Esophagus muscularis mucosa (tissue), 4 donors: ENCODE results near the gene MAP9. TPM values are rescaled to one million over a fixed set of nuclear protein-coding genes. Genes with fewer than 3 reads are reported as not detected.
A peak's percentile ranks its signal among the peaks of the same experiment; 100 is the strongest.

ENCODE experiments used
- DNase-seq: peaks from one replicate; pipeline ENCODE4 v3.0.0-alpha.2; 2017; ENCODE audit errors: extremely low spot score
- H3K27ac ChIP-seq, 4 donors: fragments of 200-600 bp; sonication (generic); replicated peaks in 1 of 4; 1 replicate in 3 of 4; 2 replicates in 1 of 4; pipeline ENCODE4 v1.5.1; 2016 to 2019; ENCODE audit warnings: mild to moderate bottlenecking in 1 of 4
- H3K27me3 ChIP-seq, 4 donors: fragments of 200-600 bp; sonication (generic); one replicate each; pipeline versions ENCODE4 v1.5.1 to v1.6.0; 2016 to 2019
- H3K36me3 ChIP-seq, 4 donors: fragments of 200-600 bp; sonication (generic); one replicate each; pipeline ENCODE4 v1.5.1; 2016 to 2019
- H3K4me1 ChIP-seq, 4 donors: fragments of 200-600 bp; sonication (generic); one replicate each; pipeline ENCODE4 v1.5.1; 2016 to 2019
- H3K4me3 ChIP-seq, 4 donors: fragments of 200-600 bp; sonication (generic); 1 replicate in 2 of 4; 2 replicates in 2 of 4; pipeline ENCODE4 v1.5.1; 2016 to 2019; ENCODE audit warnings: mild to moderate bottlenecking in 4 of 4, moderate library complexity in 1 of 4
- H3K9me3 ChIP-seq, 4 donors: fragments of 200-600 bp; sonication (generic); 1 replicate in 3 of 4; 2 replicates in 1 of 4; pipeline ENCODE4 v1.5.1; 2016 to 2019
- CTCF ChIP-seq, 3 experiments: fragments of 200-600 bp in 2 of 3; fragments of 450-650 bp in 1 of 3; sonication (generic) in 2 of 3; IDR thresholded peaks; one replicate each; pipeline ENCODE4 v1.5.1; 2017 to 2019; ENCODE audit warnings: antibody characterized with exemption in 3 of 3, mild to moderate bottlenecking in 2 of 3, moderate library complexity in 1 of 3
- EP300 ChIP-seq: sonication (generic); formaldehyde crosslinking; IDR thresholded peaks from one replicate; pipeline ENCODE4 v1.6.1; 2017; ENCODE audit warnings: antibody characterized with exemption
- POLR2A ChIP-seq: fragments of 450-650 bp; IDR thresholded peaks from one replicate; pipeline ENCODE4 v1.6.1; 2017; ENCODE audit warnings: antibody characterized with exemption, moderate library complexity, mild to moderate bottlenecking, low read depth
- POLR2AphosphoS5 ChIP-seq, 2 donors: sonication (generic); formaldehyde crosslinking; IDR thresholded peaks; one replicate each; pipeline ENCODE4 v1.6.1; 2017; ENCODE audit warnings: antibody characterized with exemption in 2 of 2
- WGBS: methylation state at CpG from one replicate; pipeline ENCODE4 v1.1.5; 2018; 5-methylcytosine and 5-hydroxymethylcytosine counted together
- intact Hi-C: fragments of 100-400 bp; cut with DNase I; formaldehyde crosslinking; loops from one replicate; pipeline ENCODE4 v1.15.1; 2023
- total RNA-seq, 4 donors: library from RNA; depleted of rRNA; stranded (reverse); fragments of >200 nt; gene quantifications; one replicate each; pipeline versions ENCODE4 v1.1.0 to v1.2.1, GENCODE V29; 2016

Gene MAP9
- total RNA-seq, 4 donors from 2014 or later: 7.6 to 11.4 (median 10.1) TPM

- Histone ChIP-seq H3K4me3 (no peak overlapping the region), H3K9me3 (no peaks in the 10 kb centered on the region), H3K4me1 (peaks cover 0 to 12% (median 11%) of the 10 kb centered on the region in 4 donors), H3K27ac (no peak overlapping the region), H3K36me3 (no peaks in the 10 kb centered on the region), H3K27me3 (no peaks in the 10 kb centered on the region)
- WGBS: 86% methylated on average over 1 of the region's 1 CpG
- intact Hi-C loops: no loop called here
- TF ChIP-seq POLR2A (no peak), EP300 (no peak), POLR2AphosphoS5 (IDR thresholded peaks at IDR 0.05) (no peak), CTCF (IDR thresholded peaks at IDR 0.05) (no peak)
- no peak for DNase-seq
Observed at GRCh38 chr4:155413451-155413850, 36.7 kb upstream of the MAP9 start.

GRCh38 chr4:155411546-155411945, 34.8 kb upstream of the MAP9 start:
- H3K27me3 ChIP-seq: no peaks in the 10 kb centered on the region
- no peak for DNase-seq
- H3K36me3 ChIP-seq: no peaks in the 10 kb centered on the region
- peaks cover 0 to 19% (median 6%) of the 10 kb centered on the region in 4 donors for H3K4me1 ChIP-seq
- H3K4me3 ChIP-seq: no peak overlapping the region
- no peaks in the 10 kb centered on the region for H3K9me3 ChIP-seq
- no peak overlapping the region for H3K27ac ChIP-seq
- 72% methylated on average over 2 of the region's 2 CpGs for WGBS
- no peak for TF ChIP-seq POLR2AphosphoS5 (IDR thresholded peaks at IDR 0.05)
- no peak for TF ChIP-seq POLR2A
- TF ChIP-seq CTCF (IDR thresholded peaks at IDR 0.05): no peak
- no peak for TF ChIP-seq EP300
- intact Hi-C loops: no loop called here

DNA sequence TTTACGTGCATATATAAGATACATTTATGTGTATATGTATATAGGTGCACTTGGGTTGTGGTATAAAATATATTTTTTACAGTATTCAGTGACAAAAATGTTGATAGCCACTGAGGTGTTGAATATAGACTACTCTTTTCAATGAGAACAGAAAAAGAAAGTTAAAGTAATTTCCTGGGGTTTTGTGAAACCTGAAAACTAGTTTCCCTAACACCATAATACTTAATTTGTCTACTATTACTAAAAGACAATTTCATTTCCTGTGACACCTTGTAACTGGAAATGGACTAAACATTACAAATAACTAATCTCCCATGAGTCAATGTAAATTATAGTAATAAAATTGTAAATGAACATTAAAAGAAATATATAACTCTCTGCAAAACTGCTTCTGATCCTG, 32.0 kb upstream of the MAP9 start:
- intact Hi-C loops: loop anchor here (10.0 kb wide), 1 partner anchor 546 kb away; the partner anchor contains the start of gene CTSO
- TF ChIP-seq EP300 (no peak), CTCF (IDR thresholded peaks at IDR 0.05) (no peak), POLR2AphosphoS5 (IDR thresholded peaks at IDR 0.05) (no peak), POLR2A (no peak)

GRCh38 chr4:155407480-155407879, 30.7 kb upstream of the MAP9 start:
- WGBS: 29% methylated on average over 1 of the region's 1 CpG
- Histone ChIP-seq H3K36me3 (no peaks in the 10 kb centered on the region), H3K27ac (no peak overlapping the region), H3K4me1 (peaks cover 0 to 49% (median 29%) of the 10 kb centered on the region in 4 donors), H3K4me3 (no peak overlapping the region), H3K27me3 (no peaks in the 10 kb centered on the region), H3K9me3 (no peaks in the 10 kb centered on the region)
- intact Hi-C loops: loop anchor here (10.0 kb wide), 1 partner anchor 547 kb away; the partner anchor contains the start of gene CTSO
- DNase-seq: no peak
- TF ChIP-seq POLR2AphosphoS5 (IDR thresholded peaks at IDR 0.05) (no peak), EP300 (no peak), CTCF (IDR thresholded peaks at IDR 0.05) (no peak), POLR2A (no peak)

More for the DNA sequence above, 32.0 kb upstream of the MAP9 start:
- H3K4me3 ChIP-seq: no peak overlapping the region
- DNase-seq: no peak
- H3K27ac ChIP-seq: no peak overlapping the region
- H3K4me1 ChIP-seq: peaks cover 0 to 47% (median 28%) of the 10 kb centered on the region in 4 donors
- 71% methylated on average over 1 of the region's 1 CpG for WGBS
- H3K36me3 ChIP-seq: no peaks in the 10 kb centered on the region
- H3K9me3 ChIP-seq: no peaks in the 10 kb centered on the region
- no peaks in the 10 kb centered on the region for H3K27me3 ChIP-seq

- Histone ChIP-seq H3K4me1 (peaks cover 0 to 49% (median 29%) of the 10 kb centered on the region in 4 donors), H3K36me3 (no peaks in the 10 kb centered on the region), H3K9me3 (no peaks in the 10 kb centered on the region), H3K4me3 (no peak overlapping the region), H3K27ac (peak overlapping the region in 1 of 4 donors; percentile 17), H3K27me3 (no peaks in the 10 kb centered on the region)
- no peak for DNase-seq
- intact Hi-C loops: loop anchor here (10.0 kb wide), 1 partner anchor 550 kb away; the partner anchor contains the start of gene CTSO
- TF ChIP-seq CTCF (IDR thresholded peaks at IDR 0.05) (no peak), POLR2AphosphoS5 (IDR thresholded peaks at IDR 0.05) (no peak), EP300 (no peak), POLR2A (no peak)
- WGBS: 33% methylated on average over 2 of the region's 2 CpGs
Observed at GRCh38 chr4:155405059-155405458, 28.3 kb upstream of the MAP9 start.
